Hematopoietic multipotent progenitor cell treated with erythropoietin and hydrocortisone succinate and interleukin-3 and kit ligand, for 17 days (in vitro differentiated cells): ENCODE results near the gene ELF1.
"Not testable (repeated sequence)": the region's sequence is repeated elsewhere in the genome, so short reads cannot be mapped to it uniquely, and the experiment has no call there.

Experiments used
- DNase-seq: peaks from one replicate; pipeline ENCODE4 v3.0.0-alpha.2; 2015; ENCODE audit warnings: low spot score

Gene ELF1

GRCh38 chr13:40886017-40886416 lies 133.1 kb downstream of the ELF1 start:
- no peak for DNase-seq

GRCh38 chr13:40884175-40884574 lies 134.9 kb downstream of the ELF1 start:
- DNase-seq = not testable (repeated sequence)
